ENCODE measurements around the gene RBM20. TPM values are rescaled to one million over a fixed set of nuclear protein-coding genes. Genes with fewer than 3 reads are reported as not detected.

Gene RBM20
- total and polyA plus RNA-seq, 8 donors: under 0.01 to 6.2 (median 0.59) TPM; not detected in 2

GRCh38 chr10:110786172-110786571, 142.0 kb downstream of the RBM20 start:
- Histone ChIP-seq H3K4me3 (no peak overlapping the region), H3K27me3 (no peaks in the 10 kb centered on the region), H3K36me3 (no peaks in the 10 kb centered on the region), H3K4me1 (peaks cover 11 to 37% (median 20%) of the 10 kb centered on the region in 4 donors), H3K27ac (no peak overlapping the region), H3K9me3 (no peaks in the 10 kb centered on the region)
- WGBS, 5 donors: 73 to 86% (median 83%) methylated on average over 8 of the region's 8 CpGs
- DNase-seq: no peak
- intact Hi-C loops (cut with DNase I; ENCODE audit: low total_unique reads): no loop called here
- TF ChIP-seq CTCF (IDR thresholded peaks at IDR 0.05) (no peak), EP300 (IDR thresholded peaks at IDR 0.05) (no peak), POLR2AphosphoS5 (IDR thresholded peaks at IDR 0.05) (no peak), POLR2A (IDR thresholded peaks at IDR 0.05) (no peak)

GRCh38 chr10:110788620-110789385, 144.7 kb downstream of the RBM20 start:
- TF ChIP-seq EP300 (IDR thresholded peaks at IDR 0.05) (no peak), CTCF (IDR thresholded peaks at IDR 0.05) (no peak), POLR2AphosphoS5 (IDR thresholded peaks at IDR 0.05) (no peak), POLR2A (IDR thresholded peaks at IDR 0.05) (no peak)
- peaks cover 18 to 63% (median 36%) of the 10 kb centered on the region in 4 donors for H3K4me1 ChIP-seq
- H3K9me3 ChIP-seq: no peaks in the 10 kb centered on the region

GRCh38 chr10:110789604-110790433, 145.7 kb downstream of the RBM20 start:
- H3K4me1 ChIP-seq: peaks cover 18 to 59% (median 35%) of the 10 kb centered on the region in 4 donors
- intact Hi-C loops (cut with DNase I; ENCODE audit: low total_unique reads): no loop called here
- DNase-seq: no peak
- no peaks in the 10 kb centered on the region for H3K9me3 ChIP-seq
- H3K4me3 ChIP-seq: no peak overlapping the region
- 74 to 85% (median 84%) methylated on average over 10 of the region's 10 CpGs for WGBS, 5 donors
- TF ChIP-seq POLR2AphosphoS5 (IDR thresholded peaks at IDR 0.05) (no peak), EP300 (IDR thresholded peaks at IDR 0.05) (no peak), CTCF (IDR thresholded peaks at IDR 0.05) (no peak), POLR2A (IDR thresholded peaks at IDR 0.05) (no peak)
- H3K36me3 ChIP-seq: no peaks in the 10 kb centered on the region
- no peaks in the 10 kb centered on the region for H3K27me3 ChIP-seq
- H3K27ac ChIP-seq: no peak overlapping the region

More at GRCh38 chr10:110788620-110789385, 144.7 kb downstream of the RBM20 start:
- Histone ChIP-seq H3K27me3 (no peaks in the 10 kb centered on the region), H3K36me3 (no peaks in the 10 kb centered on the region), H3K4me3 (no peak overlapping the region), H3K27ac (no peak overlapping the region)
- 53 to 73% (median 70%) methylated on average over 8 of the region's 8 CpGs for WGBS, 5 donors
- DNase-seq: no peak
- intact Hi-C loops (cut with DNase I; ENCODE audit: low total_unique reads): no loop called here

- WGBS, 5 donors: 38 to 57% (median 42%) methylated on average over 8 of the region's 8 CpGs
Observed at GRCh38 chr10:110790913-110791506, 146.9 kb downstream of the RBM20 start.

More at GRCh38 chr10:110790913-110791506, 146.9 kb downstream of the RBM20 start:
- Histone ChIP-seq H3K4me1 (peaks cover 18 to 64% (median 35%) of the 10 kb centered on the region in 4 donors), H3K9me3 (no peaks in the 10 kb centered on the region), H3K36me3 (no peaks in the 10 kb centered on the region), H3K27me3 (no peaks in the 10 kb centered on the region), H3K27ac (no peak overlapping the region), H3K4me3 (no peak overlapping the region)
- DNase-seq: no peak
- intact Hi-C loops (cut with DNase I; ENCODE audit: low total_unique reads): no loop called here
- TF ChIP-seq POLR2AphosphoS5 (IDR thresholded peaks at IDR 0.05) (no peak), POLR2A (IDR thresholded peaks at IDR 0.05) (no peak), CTCF (IDR thresholded peaks at IDR 0.05) (no peak), EP300 (IDR thresholded peaks at IDR 0.05) (no peak)

Measured in stomach (tissue), 9 donors.